Large intestine (tissue), 3 donors: ENCODE results near the gene ARHGEF6. TPM values are rescaled to one million over a fixed set of nuclear protein-coding genes. Genes with fewer than 3 reads are reported as not detected.

ENCODE experiments used
- DNase-seq, 2 donors: peaks; one replicate each; pipeline versions ENCODE4 v3.0.0 to v3.0.0-alpha.2; 2013
- H3K27ac ChIP-seq: one replicate; pipeline ENCODE4 v1.5.1; 2013; ENCODE audit warnings: low read length
- H3K27me3 ChIP-seq: 2 replicates; pipeline ENCODE4 v1.6.1; 2013; ENCODE audit warnings: low read length; ENCODE audit not compliant: control insufficient read depth, insufficient read depth
- H3K36me3 ChIP-seq: 2 replicates; pipeline ENCODE4 v1.6.1; 2013; ENCODE audit warnings: low read length; ENCODE audit not compliant: control insufficient read depth, insufficient read depth
- H3K4me1 ChIP-seq: one replicate; pipeline ENCODE4 v1.6.1; 2013; ENCODE audit warnings: low read length; ENCODE audit not compliant: control insufficient read depth, insufficient read depth
- H3K4me3 ChIP-seq: one replicate; pipeline ENCODE4 v1.5.1; 2013; ENCODE audit warnings: low read length
- H3K9me3 ChIP-seq: one replicate; pipeline ENCODE4 v1.6.1; 2013; ENCODE audit warnings: mild to moderate bottlenecking, low read depth, low read length, moderate library complexity; ENCODE audit not compliant: control insufficient read depth
- WGBS: methylation state at CpG from one replicate; pipeline ENCODE4 v1.1.5; 2013; ENCODE audit warnings: low lambda C conversion rate; ENCODE audit not compliant: insufficient coverage; 5-methylcytosine and 5-hydroxymethylcytosine counted together
- polyA plus RNA-seq: library from polyadenylated mRNA; unstranded; fragments of 120-200 nt; gene quantifications from one replicate; pipeline ENCODE4 v1.2.1, GENCODE V29; 2013

The ARHGEF6 gene
- polyA plus RNA-seq, 1 donor, result 8.7 TPM

DNA sequence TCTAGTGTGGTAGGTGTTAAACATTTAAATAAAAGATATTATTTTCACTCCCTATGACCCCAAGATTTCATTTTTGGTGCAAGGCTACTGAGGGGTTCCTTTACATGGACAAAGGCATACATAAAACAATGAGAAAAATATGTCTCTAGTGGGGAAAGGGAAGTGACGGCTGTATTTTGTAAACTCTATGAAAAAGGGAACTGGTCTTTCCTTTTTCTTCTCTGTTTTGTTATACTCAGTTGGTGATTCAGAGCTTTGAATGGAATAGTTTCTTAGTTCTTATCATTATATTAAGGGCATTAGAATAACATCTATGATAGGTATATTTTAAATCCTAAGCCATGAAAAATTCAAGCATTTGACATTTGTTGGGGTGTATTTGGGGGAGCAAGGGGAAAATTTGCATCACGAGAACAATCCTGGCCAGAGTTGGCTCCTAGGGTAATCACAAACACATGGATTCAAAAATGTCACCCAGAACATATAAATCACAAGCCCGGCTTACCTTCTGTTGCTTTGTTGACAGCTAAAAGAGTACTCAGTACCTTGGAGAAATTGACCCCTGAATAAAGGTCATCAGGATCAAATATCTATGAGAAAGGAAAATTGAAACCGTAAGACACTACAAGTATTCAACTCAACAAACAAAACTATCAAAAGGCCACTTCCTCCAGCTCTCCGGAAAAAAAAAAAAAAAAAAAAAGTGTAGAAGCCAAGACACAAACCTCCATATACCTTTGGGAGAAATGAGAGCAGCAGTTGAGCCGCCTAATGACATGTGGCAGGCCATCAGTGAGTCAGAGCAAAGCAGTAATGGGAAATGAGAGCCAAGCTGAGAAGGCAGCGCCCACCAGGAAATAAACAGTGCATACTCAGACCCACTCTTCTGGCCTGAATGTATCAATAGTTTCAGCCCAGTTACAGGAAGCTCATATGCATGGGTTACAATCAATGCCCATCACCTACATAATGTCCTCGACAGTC lies 33.4 kb downstream of the ARHGEF6 start:
- Histone ChIP-seq H3K4me3 (no peak overlapping the region), H3K4me1 (no peaks in the 10 kb centered on the region), H3K27me3 (no peaks in the 10 kb centered on the region), H3K27ac (no peak overlapping the region), H3K9me3 (no peaks in the 10 kb centered on the region), H3K36me3 (no peaks in the 10 kb centered on the region)
- no peak for DNase-seq
- no CpG with 5 or more reads among the region's 8 CpGs for WGBS

DNA sequence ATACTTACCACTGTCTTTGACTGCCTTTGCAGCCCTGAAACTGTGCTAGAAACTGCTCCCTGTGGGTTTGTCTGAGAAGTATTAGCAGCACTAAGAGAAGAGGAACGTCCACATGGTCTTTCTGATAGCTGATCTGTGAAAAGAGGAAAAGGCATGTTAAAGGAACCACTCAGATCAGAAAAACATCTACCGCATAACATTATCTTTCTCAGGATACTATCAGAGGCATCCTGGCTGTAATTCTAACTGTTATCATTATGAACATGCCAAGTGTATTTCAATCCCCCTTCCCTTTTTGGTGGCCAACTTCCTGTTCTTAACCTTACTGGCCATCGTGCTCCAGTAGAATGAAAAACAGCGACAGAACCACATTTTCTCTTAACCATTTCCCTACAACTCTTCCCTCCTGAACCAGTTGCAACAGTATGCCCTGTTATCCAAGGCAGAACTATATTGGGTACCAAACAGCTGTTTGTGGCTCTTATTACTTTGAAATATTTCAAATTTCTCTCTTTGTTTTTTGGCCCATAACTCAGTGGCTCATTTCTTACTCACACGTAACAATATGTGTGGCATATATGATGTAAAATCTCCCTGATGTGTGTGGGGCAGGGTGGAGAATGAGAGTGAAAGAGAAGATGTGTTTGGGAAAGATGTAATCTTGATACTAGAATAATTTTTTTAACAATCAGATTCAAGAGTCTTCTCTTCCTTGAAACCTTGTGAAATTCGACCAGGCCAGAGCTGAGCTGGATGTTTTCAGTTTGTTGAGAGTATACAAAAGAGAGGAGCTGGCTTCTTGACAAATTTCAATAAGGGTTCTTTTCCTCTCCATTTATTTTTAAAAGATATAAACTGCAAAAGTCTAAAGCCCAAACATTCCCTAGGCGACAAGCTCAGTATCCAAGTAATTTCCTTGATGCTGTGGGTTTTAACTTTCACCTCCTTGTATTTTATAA lies 35.2 kb downstream of the ARHGEF6 start:
- Histone ChIP-seq H3K27me3 (no peaks in the 10 kb centered on the region), H3K4me1 (no peaks in the 10 kb centered on the region), H3K27ac (no peak overlapping the region), H3K4me3 (no peak overlapping the region), H3K36me3 (no peaks in the 10 kb centered on the region), H3K9me3 (no peaks in the 10 kb centered on the region)
- 100% methylated on average over 1 of the region's 7 CpGs for WGBS
- DNase-seq, result no peak

DNA sequence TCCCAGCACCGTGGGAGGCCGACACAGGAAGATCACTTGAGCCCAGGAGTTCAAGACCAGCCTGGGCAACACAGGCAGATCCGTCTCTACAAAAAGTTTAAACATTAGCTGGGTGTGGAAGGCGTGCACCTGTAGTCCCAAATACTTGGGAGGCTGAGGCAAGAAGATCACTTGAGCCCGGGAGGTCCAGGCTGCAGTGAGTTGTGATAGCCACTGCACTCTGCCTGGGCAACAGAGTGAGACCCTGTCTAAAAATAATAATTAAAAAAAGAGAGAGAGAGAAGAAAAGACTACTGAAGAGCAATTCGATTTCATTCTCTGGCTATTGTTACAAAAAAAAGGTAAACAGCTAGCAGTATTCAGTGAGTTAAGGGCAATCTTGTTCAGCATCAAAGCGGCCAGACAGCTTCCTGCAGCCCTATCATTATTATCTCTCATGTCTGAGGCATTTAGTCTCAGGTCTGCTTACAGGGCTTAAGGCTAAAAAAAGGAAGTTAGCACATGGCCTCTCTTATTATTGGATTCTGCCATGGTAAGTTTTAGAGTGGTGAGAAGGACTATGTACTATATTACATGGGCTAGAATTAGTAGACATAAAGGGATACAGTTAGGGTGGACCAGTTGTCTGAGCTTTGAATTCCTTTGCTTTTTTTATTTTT lies 37.9 kb downstream of the ARHGEF6 start:
- H3K4me1 ChIP-seq, result no peaks in the 10 kb centered on the region
- no peaks in the 10 kb centered on the region for H3K36me3 ChIP-seq
- no peak overlapping the region for H3K27ac ChIP-seq
- DNase-seq, result no peak
- H3K9me3 ChIP-seq, result no peaks in the 10 kb centered on the region
- no peaks in the 10 kb centered on the region for H3K27me3 ChIP-seq
- H3K4me3 ChIP-seq, result no peak overlapping the region
- no CpG with 5 or more reads among the region's 7 CpGs for WGBS

DNA sequence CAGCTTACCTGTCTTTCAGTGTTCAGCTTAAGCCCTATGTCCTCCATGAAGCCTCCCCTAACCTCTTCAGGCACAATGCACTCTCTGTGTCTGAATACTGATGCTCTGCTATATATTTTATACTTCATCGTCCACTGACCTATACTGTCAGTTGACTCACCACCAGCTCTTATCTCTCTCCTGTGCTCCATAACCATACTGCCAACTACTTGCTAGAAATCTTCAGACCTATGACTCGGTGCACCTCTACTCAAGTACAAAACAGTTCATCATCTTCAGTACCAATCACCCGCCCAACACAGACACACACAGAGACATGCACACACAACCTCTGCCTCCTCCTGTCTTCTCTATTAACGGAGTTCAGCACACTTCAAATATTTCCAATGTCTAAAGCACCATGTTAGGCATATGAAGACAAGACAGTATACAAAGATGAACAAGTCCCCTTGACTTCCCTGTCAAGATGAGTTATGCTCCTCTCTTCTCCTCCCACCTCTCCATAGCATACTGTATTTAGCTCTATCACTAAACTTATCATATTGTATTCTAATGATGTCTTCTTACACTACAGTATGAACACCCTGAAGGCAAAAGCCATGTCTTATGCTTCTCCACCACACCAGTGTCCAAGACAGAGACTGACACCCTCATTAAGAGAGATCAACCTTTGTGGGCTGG lies 42.5 kb downstream of the ARHGEF6 start:
- no CpG with 5 or more reads among the region's 4 CpGs for WGBS
- Histone ChIP-seq H3K27ac (no peak overlapping the region), H3K4me1 (no peaks in the 10 kb centered on the region), H3K9me3 (no peaks in the 10 kb centered on the region), H3K4me3 (no peak overlapping the region), H3K36me3 (no peaks in the 10 kb centered on the region), H3K27me3 (no peaks in the 10 kb centered on the region)
- no peak for DNase-seq

DNA sequence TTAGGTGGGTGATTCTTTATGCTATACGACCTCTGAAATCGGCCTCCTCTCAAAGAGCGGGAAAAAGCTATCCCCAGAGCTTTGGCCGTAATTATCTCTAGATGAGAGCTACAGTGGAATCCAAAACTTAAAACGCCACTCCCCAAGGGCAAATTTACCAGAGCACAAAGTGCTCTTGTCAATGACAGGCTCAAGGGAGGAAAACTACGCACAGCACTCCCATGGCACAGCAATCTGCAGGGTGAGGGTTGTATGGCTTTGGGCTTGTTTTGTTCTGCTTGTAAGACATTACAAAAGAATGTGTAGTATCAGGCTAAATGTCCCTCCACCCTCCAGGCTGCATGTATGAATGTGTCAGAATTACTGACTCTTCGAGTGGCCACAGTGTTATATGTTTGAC lies 44.0 kb downstream of the ARHGEF6 start:
- Histone ChIP-seq H3K27me3 (no peaks in the 10 kb centered on the region), H3K27ac (no peak overlapping the region), H3K4me3 (no peak overlapping the region), H3K4me1 (no peaks in the 10 kb centered on the region), H3K9me3 (no peaks in the 10 kb centered on the region), H3K36me3 (no peaks in the 10 kb centered on the region)
- no CpG with 5 or more reads among the region's 7 CpGs for WGBS
- no peak for DNase-seq

DNA sequence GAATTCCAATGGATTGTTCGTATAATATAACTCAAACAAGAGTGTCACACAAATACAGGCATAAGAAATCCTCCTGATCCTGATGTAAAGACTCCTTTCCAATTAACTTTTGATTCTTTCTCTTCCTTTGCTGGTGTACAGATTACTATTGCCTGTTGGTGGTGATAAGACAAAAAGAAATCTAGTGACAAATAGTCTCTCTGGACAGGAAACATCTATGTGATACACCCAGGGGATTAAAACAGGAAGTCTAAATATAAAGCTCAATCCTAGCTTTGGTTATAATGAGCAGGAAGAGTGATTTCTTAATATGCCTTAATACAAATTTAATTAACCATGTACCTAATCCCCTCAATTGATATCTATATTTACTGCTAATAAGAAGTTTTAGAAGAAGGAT lies 45.1 kb downstream of the ARHGEF6 start:
- H3K27me3 ChIP-seq, result no peaks in the 10 kb centered on the region
- no peaks in the 10 kb centered on the region for H3K9me3 ChIP-seq
- DNase-seq, result no peak
- H3K27ac ChIP-seq, result no peak overlapping the region
- WGBS, result no CpG with 5 or more reads among the region's 1 CpG
- H3K4me3 ChIP-seq, result no peak overlapping the region
- H3K36me3 ChIP-seq, result no peaks in the 10 kb centered on the region
- H3K4me1 ChIP-seq, result no peaks in the 10 kb centered on the region

DNA sequence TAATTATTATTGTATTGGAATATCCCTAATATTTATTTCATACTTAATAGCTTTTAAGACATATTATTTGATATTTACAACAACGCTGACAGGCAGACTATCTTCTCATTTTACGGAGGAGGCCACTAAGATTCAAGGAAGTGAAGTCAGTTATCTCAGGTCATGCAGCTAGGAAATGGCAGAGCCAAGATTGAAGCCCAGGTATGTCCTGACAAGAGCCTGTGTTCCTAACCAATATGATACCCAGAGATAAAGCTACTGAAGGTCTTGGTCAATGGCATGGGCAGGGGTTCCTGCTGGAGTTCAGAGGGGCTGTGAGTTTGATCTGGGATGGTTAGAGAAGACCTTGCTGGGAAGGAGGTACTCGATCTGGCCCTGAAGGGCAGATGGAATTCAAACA lies 47.1 kb downstream of the ARHGEF6 start:
- no CpG with 5 or more reads among the region's 3 CpGs for WGBS
- no peak overlapping the region for H3K27ac ChIP-seq
- H3K27me3 ChIP-seq, result no peaks in the 10 kb centered on the region
- H3K36me3 ChIP-seq, result no peaks in the 10 kb centered on the region
- no peak overlapping the region for H3K4me3 ChIP-seq
- no peaks in the 10 kb centered on the region for H3K9me3 ChIP-seq
- H3K4me1 ChIP-seq, result no peaks in the 10 kb centered on the region
- DNase-seq, result no peak

DNA sequence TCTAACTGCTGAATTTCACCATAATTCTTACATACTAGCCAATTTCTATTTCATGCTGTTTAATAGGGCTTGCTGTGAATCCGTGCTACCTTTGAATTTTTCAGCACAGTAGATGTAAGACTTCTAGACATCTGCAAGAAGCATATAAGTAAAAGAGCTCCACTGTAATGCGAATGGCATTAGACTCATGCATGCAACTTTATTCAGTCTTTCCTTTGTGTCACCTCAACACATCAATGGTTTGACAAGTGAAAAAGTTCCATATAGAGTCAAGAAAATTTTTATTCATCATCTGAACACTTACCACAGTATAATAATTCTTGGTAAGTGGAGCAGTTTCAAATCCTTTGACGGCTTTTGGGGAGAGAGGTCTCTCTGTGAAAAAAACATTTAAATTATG lies 48.9 kb downstream of the ARHGEF6 start:
- Histone ChIP-seq H3K4me3 (no peak overlapping the region), H3K9me3 (no peaks in the 10 kb centered on the region), H3K4me1 (no peaks in the 10 kb centered on the region), H3K27ac (no peak overlapping the region), H3K36me3 (no peaks in the 10 kb centered on the region), H3K27me3 (no peaks in the 10 kb centered on the region)
- no peak for DNase-seq
- WGBS, result no CpG with 5 or more reads among the region's 3 CpGs

DNA sequence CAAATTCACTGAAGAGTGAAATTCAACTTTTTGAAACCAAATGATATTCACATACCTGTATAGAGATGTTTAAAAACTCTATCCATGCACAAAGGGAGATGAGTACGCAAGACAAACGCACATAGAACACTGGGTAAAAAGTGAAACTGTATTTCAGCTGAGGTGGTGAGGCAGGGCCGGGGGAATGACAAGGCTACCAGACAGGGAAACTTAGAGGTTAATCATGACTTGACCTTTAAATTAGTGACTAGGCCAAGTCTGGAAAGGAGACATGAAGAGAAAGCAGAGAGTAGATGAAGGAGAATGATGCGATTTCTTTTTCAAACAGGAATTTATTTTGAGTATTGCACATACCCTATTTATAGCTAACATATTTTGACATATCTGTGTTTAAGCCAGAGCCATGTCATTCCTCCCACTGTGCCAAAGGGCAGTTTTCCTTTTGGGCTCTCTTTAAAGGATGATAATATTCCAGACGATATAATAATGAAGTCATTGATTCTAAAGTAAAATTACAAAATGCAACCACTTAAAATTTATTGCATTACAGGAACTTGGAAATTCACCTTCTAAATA lies 49.4 kb downstream of the ARHGEF6 start:
- H3K27ac ChIP-seq, result no peak overlapping the region

More for the DNA sequence above, 49.4 kb downstream of the ARHGEF6 start:
- 67% methylated on average over 1 of the region's 5 CpGs for WGBS
- no peaks in the 10 kb centered on the region for H3K27me3 ChIP-seq
- no peaks in the 10 kb centered on the region for H3K9me3 ChIP-seq
- H3K36me3 ChIP-seq, result no peaks in the 10 kb centered on the region
- no peaks in the 10 kb centered on the region for H3K4me1 ChIP-seq
- H3K4me3 ChIP-seq, result no peak overlapping the region
- DNase-seq, result no peak
